GM12872 (cell line): ENCODE data around the gene RASSF8.

Experiments used
- CTCF ChIP-seq: IDR thresholded peaks from 3 replicates; pipeline ENCODE4 v1.5.1; 2011; ENCODE audit warnings: low read depth, mild to moderate bottlenecking, low read length, moderate library complexity; ENCODE audit not compliant: insufficient read depth

RASSF8 gene

GRCh38 chr12:26029736-26030022, 71.2 kb downstream of the RASSF8 start:
- no peak for TF ChIP-seq CTCF

GRCh38 chr12:26030371-26030770, 71.9 kb downstream of the RASSF8 start:
- no peak for TF ChIP-seq CTCF

- TF ChIP-seq CTCF, result no peak
Observed at GRCh38 chr12:26031318-26031717, 72.8 kb downstream of the RASSF8 start.

GRCh38 chr12:26031827-26032226, 73.3 kb downstream of the RASSF8 start:
- TF ChIP-seq CTCF, result no peak

GRCh38 chr12:26032290-26032689, 73.8 kb downstream of the RASSF8 start:
- TF ChIP-seq CTCF, result no peak

GRCh38 chr12:26032719-26033241, 74.3 kb downstream of the RASSF8 start:
- no peak for TF ChIP-seq CTCF

- TF ChIP-seq CTCF, result no peak
Observed at GRCh38 chr12:26034371-26035142, 76.1 kb downstream of the RASSF8 start.

GRCh38 chr12:26036877-26037276, 78.4 kb downstream of the RASSF8 start:
- no peak for TF ChIP-seq CTCF
